ENCODE measurements around the gene FTH1.

The FTH1 gene

GRCh38 chr11:61976420-61976800 lies 9.0 kb upstream of the FTH1 start:
- Histone ChIP-seq H3K27me3 (ENCODE audit: control insufficient read depth in 1 of 2, insufficient read depth in 2 of 2, low read length in 2 of 2) (no peaks in the 10 kb centered on the region), H3K36me3 (ENCODE audit: insufficient read depth, low read length) (no peaks in the 10 kb centered on the region), H3K4me3 (ENCODE audit: low read depth in 1 of 2, low read length in 2 of 2) (no peak overlapping the region), H3K4me1 (ENCODE audit: insufficient read depth, low read length) (peaks cover 34% of the 10 kb centered on the region), H3K27ac (ENCODE audit: low read depth, low read length) (no peak overlapping the region), H3K9me3 (ENCODE audit: low read length) (no peaks in the 10 kb centered on the region), H3K9ac (ENCODE audit: low read length) (no peak overlapping the region)

GRCh38 chr11:61975638-61976419 lies 8.4 kb upstream of the FTH1 start:
- no peaks in the 10 kb centered on the region for H3K9me3 ChIP-seq (ENCODE audit: low read length)
- H3K4me3 ChIP-seq (ENCODE audit: low read depth in 1 of 2, low read length in 2 of 2): no peak overlapping the region
- H3K4me1 ChIP-seq (ENCODE audit: insufficient read depth, low read length): peaks cover 40% of the 10 kb centered on the region
- H3K9ac ChIP-seq (ENCODE audit: low read length): no peak overlapping the region
- no peaks in the 10 kb centered on the region for H3K36me3 ChIP-seq (ENCODE audit: insufficient read depth, low read length)
- H3K27me3 ChIP-seq (ENCODE audit: control insufficient read depth in 1 of 2, insufficient read depth in 2 of 2, low read length in 2 of 2): no peaks in the 10 kb centered on the region
- H3K27ac ChIP-seq (ENCODE audit: low read depth, low read length): no peak overlapping the region

GRCh38 chr11:61974766-61975631 lies 7.6 kb upstream of the FTH1 start:
- H3K36me3 ChIP-seq (ENCODE audit: insufficient read depth, low read length): no peaks in the 10 kb centered on the region
- H3K9me3 ChIP-seq (ENCODE audit: low read length): no peaks in the 10 kb centered on the region
- H3K4me3 ChIP-seq (ENCODE audit: low read depth in 1 of 2, low read length in 2 of 2): no peak overlapping the region
- H3K27ac ChIP-seq (ENCODE audit: low read depth, low read length): no peak overlapping the region
- H3K4me1 ChIP-seq (ENCODE audit: insufficient read depth, low read length): peaks cover 48% of the 10 kb centered on the region
- no peaks in the 10 kb centered on the region for H3K27me3 ChIP-seq (ENCODE audit: control insufficient read depth in 1 of 2, insufficient read depth in 2 of 2, low read length in 2 of 2)
- H3K9ac ChIP-seq (ENCODE audit: low read length): no peak overlapping the region

GRCh38 chr11:61973476-61974162 lies 6.2 kb upstream of the FTH1 start:
- H3K36me3 ChIP-seq (ENCODE audit: insufficient read depth, low read length): no peaks in the 10 kb centered on the region
- peaks cover 58% of the 10 kb centered on the region for H3K4me1 ChIP-seq (ENCODE audit: insufficient read depth, low read length)
- no peak overlapping the region for H3K9ac ChIP-seq (ENCODE audit: low read length)
- H3K9me3 ChIP-seq (ENCODE audit: low read length): no peaks in the 10 kb centered on the region
- H3K4me3 ChIP-seq (ENCODE audit: low read depth in 1 of 2, low read length in 2 of 2): no peak overlapping the region
- H3K27ac ChIP-seq (ENCODE audit: low read depth, low read length): peak overlapping the region; percentile 93
- no peaks in the 10 kb centered on the region for H3K27me3 ChIP-seq (ENCODE audit: control insufficient read depth in 1 of 2, insufficient read depth in 2 of 2, low read length in 2 of 2)

- Histone ChIP-seq H3K9ac (ENCODE audit: low read length) (peak overlapping the region; percentile 54), H3K9me3 (ENCODE audit: low read length) (no peaks in the 10 kb centered on the region), H3K4me3 (ENCODE audit: low read depth in 1 of 2, low read length in 2 of 2) (peak overlapping the region; percentile 4 to 28), H3K4me1 (ENCODE audit: insufficient read depth, low read length) (peaks cover 61% of the 10 kb centered on the region), H3K36me3 (ENCODE audit: insufficient read depth, low read length) (no peaks in the 10 kb centered on the region), H3K27me3 (ENCODE audit: control insufficient read depth in 1 of 2, insufficient read depth in 2 of 2, low read length in 2 of 2) (no peaks in the 10 kb centered on the region), H3K27ac (ENCODE audit: low read depth, low read length) (peak overlapping the region; percentile 93)
These were observed 5.4 kb upstream of the FTH1 start for GRCh38 chr11:61972672-61973475.

GRCh38 chr11:61972112-61972671 lies 4.8 kb upstream of the FTH1 start:
- Histone ChIP-seq H3K9me3 (ENCODE audit: low read length) (no peaks in the 10 kb centered on the region), H3K9ac (ENCODE audit: low read length) (peak overlapping the region; percentile 54), H3K27ac (ENCODE audit: low read depth, low read length) (peak overlapping the region; percentile 93), H3K36me3 (ENCODE audit: insufficient read depth, low read length) (no peaks in the 10 kb centered on the region), H3K4me1 (ENCODE audit: insufficient read depth, low read length) (peaks cover 61% of the 10 kb centered on the region), H3K4me3 (ENCODE audit: low read depth in 1 of 2, low read length in 2 of 2) (peak overlapping the region; percentile 4 to 28), H3K27me3 (ENCODE audit: control insufficient read depth in 1 of 2, insufficient read depth in 2 of 2, low read length in 2 of 2) (no peaks in the 10 kb centered on the region)

GRCh38 chr11:61971248-61972111 lies 4.0 kb upstream of the FTH1 start:
- no peaks in the 10 kb centered on the region for H3K36me3 ChIP-seq (ENCODE audit: insufficient read depth, low read length)
- H3K9ac ChIP-seq (ENCODE audit: low read length): peak overlapping the region; percentile 6
- H3K9me3 ChIP-seq (ENCODE audit: low read length): no peaks in the 10 kb centered on the region
- H3K4me3 ChIP-seq (ENCODE audit: low read depth in 1 of 2, low read length in 2 of 2): peak overlapping the region in 1 of 2 donors; percentile 42
- H3K27ac ChIP-seq (ENCODE audit: low read depth, low read length): peak overlapping the region; percentile 100
- peaks cover 61% of the 10 kb centered on the region for H3K4me1 ChIP-seq (ENCODE audit: insufficient read depth, low read length)
- no peaks in the 10 kb centered on the region for H3K27me3 ChIP-seq (ENCODE audit: control insufficient read depth in 1 of 2, insufficient read depth in 2 of 2, low read length in 2 of 2)

- H3K4me1 ChIP-seq (ENCODE audit: insufficient read depth, low read length): peaks cover 66% of the 10 kb centered on the region
- H3K4me3 ChIP-seq (ENCODE audit: low read depth in 1 of 2, low read length in 2 of 2): no peak overlapping the region
- no peaks in the 10 kb centered on the region for H3K9me3 ChIP-seq (ENCODE audit: low read length)
- H3K36me3 ChIP-seq (ENCODE audit: insufficient read depth, low read length): peaks cover 7% of the 10 kb centered on the region
- H3K27ac ChIP-seq (ENCODE audit: low read depth, low read length): peak overlapping the region; percentile 100
- H3K9ac ChIP-seq (ENCODE audit: low read length): no peak overlapping the region
- no peaks in the 10 kb centered on the region for H3K27me3 ChIP-seq (ENCODE audit: control insufficient read depth in 1 of 2, insufficient read depth in 2 of 2, low read length in 2 of 2)
These were observed 2.6 kb upstream of the FTH1 start for GRCh38 chr11:61969838-61970662.

- Histone ChIP-seq H3K9me3 (ENCODE audit: low read length) (no peaks in the 10 kb centered on the region), H3K36me3 (ENCODE audit: insufficient read depth, low read length) (peaks cover 14% of the 10 kb centered on the region), H3K9ac (ENCODE audit: low read length) (no peak overlapping the region), H3K4me3 (ENCODE audit: low read depth in 1 of 2, low read length in 2 of 2) (no peak overlapping the region), H3K4me1 (ENCODE audit: insufficient read depth, low read length) (peaks cover 72% of the 10 kb centered on the region), H3K27me3 (ENCODE audit: control insufficient read depth in 1 of 2, insufficient read depth in 2 of 2, low read length in 2 of 2) (no peaks in the 10 kb centered on the region), H3K27ac (ENCODE audit: low read depth, low read length) (peak overlapping the region; percentile 100)
These were observed 1.9 kb upstream of the FTH1 start for GRCh38 chr11:61969391-61969758.
